ENCODE data around the gene FOXL3. TPM values are rescaled to one million over a fixed set of nuclear protein-coding genes. Genes with fewer than 3 reads are reported as not detected.

Gene FOXL3
- total and polyA plus RNA-seq, 8 donors = not detected

DNA sequence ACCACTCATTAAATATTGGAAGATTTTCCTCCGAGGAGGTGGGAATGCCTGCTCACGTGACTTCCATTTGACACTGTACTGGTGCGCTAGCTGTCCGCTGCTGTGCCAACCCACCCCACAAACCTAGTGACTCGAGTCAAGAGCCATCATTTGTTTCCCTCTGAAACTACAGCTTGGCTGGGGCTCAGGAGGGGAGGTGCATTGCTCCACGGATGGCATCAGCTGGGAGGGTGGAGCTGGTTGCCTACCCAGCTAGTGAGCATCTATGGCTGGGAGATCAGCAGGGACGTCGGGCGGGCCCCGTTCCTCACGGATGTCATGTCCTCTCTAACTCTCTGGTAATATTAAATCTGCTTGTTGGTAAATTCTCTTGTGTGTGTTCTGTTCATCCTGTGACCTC is 9.5 kb upstream of the FOXL3 start:
- Histone ChIP-seq H3K36me3 (no peaks in the 10 kb centered on the region), H3K27ac (no peak overlapping the region), H3K4me1 (no peaks in the 10 kb centered on the region), H3K9me3 (peaks cover 0 to 14% (median 0%) of the 10 kb centered on the region in 4 donors), H3K4me3 (no peak overlapping the region), H3K27me3 (peaks cover 0 to 44% (median 0%) of the 10 kb centered on the region in 3 donors)
- intact Hi-C loops (cut with DNase I; ENCODE audit: low total_unique reads) = no loop called here
- TF ChIP-seq POLR2A (IDR thresholded peaks at IDR 0.05) (no peak), EP300 (IDR thresholded peaks at IDR 0.05) (no peak), POLR2AphosphoS5 (IDR thresholded peaks at IDR 0.05) (no peak)
- TF ChIP-seq, protein P1, sequence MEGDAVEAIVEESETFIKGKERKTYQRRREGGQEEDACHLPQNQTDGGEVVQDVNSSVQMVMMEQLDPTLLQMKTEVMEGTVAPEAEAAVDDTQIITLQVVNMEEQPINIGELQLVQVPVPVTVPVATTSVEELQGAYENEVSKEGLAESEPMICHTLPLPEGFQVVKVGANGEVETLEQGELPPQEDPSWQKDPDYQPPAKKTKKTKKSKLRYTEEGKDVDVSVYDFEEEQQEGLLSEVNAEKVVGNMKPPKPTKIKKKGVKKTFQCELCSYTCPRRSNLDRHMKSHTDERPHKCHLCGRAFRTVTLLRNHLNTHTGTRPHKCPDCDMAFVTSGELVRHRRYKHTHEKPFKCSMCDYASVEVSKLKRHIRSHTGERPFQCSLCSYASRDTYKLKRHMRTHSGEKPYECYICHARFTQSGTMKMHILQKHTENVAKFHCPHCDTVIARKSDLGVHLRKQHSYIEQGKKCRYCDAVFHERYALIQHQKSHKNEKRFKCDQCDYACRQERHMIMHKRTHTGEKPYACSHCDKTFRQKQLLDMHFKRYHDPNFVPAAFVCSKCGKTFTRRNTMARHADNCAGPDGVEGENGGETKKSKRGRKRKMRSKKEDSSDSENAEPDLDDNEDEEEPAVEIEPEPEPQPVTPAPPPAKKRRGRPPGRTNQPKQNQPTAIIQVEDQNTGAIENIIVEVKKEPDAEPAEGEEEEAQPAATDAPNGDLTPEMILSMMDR (IDR thresholded peaks at IDR 0.05) = no peak
- WGBS, 5 donors = 69 to 73% (median 72%) methylated on average over 11 of the region's 11 CpGs
- DNase-seq = no peak

DNA sequence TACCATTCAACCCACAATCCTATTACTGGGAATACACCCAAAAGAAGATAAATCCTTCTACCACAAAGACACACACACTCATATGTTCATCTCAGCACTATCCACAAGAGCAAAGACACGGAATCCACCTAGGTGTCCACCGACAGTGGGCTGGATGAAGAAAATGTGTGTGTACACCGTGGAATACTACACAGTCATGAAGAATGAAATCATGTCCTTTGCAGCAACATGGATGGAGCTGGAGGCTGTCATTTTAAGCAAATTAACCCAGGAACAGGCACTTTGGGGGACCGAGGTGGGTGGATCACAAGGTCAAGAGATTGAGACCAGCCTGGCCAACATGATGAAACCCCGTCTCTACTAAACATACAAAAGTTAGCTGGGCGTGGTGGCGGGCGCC is 8.3 kb upstream of the FOXL3 start:
- H3K27ac ChIP-seq = no peak overlapping the region
- H3K27me3 ChIP-seq = peaks cover 0 to 50% (median 5%) of the 10 kb centered on the region in 3 donors
- intact Hi-C loops (cut with DNase I; ENCODE audit: low total_unique reads) = no loop called here
- H3K4me1 ChIP-seq = no peaks in the 10 kb centered on the region
- no peaks in the 10 kb centered on the region for H3K36me3 ChIP-seq
- H3K9me3 ChIP-seq = peaks cover 0 to 7% (median 0%) of the 10 kb centered on the region in 4 donors
- DNase-seq = no peak
- no peak overlapping the region for H3K4me3 ChIP-seq
- TF ChIP-seq POLR2AphosphoS5 (IDR thresholded peaks at IDR 0.05) = no peak
- TF ChIP-seq, protein P1 (IDR thresholded peaks at IDR 0.05) = no peak
- no peak for TF ChIP-seq EP300 (IDR thresholded peaks at IDR 0.05)
- WGBS, 5 donors = 92 to 98% (median 93%) methylated on average over 8 of the region's 8 CpGs

- intact Hi-C loops (cut with DNase I; ENCODE audit: low total_unique reads) = no loop called here
- TF ChIP-seq POLR2A (IDR thresholded peaks at IDR 0.05) = no peak
- TF ChIP-seq, protein P1 (IDR thresholded peaks at IDR 0.05) = no peak
- TF ChIP-seq EP300 (IDR thresholded peaks at IDR 0.05) = no peak
- no peak for TF ChIP-seq POLR2AphosphoS5 (IDR thresholded peaks at IDR 0.05)
- Histone ChIP-seq H3K36me3 (no peaks in the 10 kb centered on the region), H3K27ac (no peak overlapping the region), H3K4me1 (no peaks in the 10 kb centered on the region), H3K9me3 (no peaks in the 10 kb centered on the region), H3K27me3 (peaks cover 0 to 56% (median 5%) of the 10 kb centered on the region in 3 donors), H3K4me3 (no peak overlapping the region)
- DNase-seq = no peak
- WGBS, 5 donors = 93 to 97% (median 95%) methylated on average over 15 to 25 of the region's 25 CpGs
Measured at GRCh38 chr7:282621-283020, 7.3 kb upstream of the FOXL3 start.

DNA sequence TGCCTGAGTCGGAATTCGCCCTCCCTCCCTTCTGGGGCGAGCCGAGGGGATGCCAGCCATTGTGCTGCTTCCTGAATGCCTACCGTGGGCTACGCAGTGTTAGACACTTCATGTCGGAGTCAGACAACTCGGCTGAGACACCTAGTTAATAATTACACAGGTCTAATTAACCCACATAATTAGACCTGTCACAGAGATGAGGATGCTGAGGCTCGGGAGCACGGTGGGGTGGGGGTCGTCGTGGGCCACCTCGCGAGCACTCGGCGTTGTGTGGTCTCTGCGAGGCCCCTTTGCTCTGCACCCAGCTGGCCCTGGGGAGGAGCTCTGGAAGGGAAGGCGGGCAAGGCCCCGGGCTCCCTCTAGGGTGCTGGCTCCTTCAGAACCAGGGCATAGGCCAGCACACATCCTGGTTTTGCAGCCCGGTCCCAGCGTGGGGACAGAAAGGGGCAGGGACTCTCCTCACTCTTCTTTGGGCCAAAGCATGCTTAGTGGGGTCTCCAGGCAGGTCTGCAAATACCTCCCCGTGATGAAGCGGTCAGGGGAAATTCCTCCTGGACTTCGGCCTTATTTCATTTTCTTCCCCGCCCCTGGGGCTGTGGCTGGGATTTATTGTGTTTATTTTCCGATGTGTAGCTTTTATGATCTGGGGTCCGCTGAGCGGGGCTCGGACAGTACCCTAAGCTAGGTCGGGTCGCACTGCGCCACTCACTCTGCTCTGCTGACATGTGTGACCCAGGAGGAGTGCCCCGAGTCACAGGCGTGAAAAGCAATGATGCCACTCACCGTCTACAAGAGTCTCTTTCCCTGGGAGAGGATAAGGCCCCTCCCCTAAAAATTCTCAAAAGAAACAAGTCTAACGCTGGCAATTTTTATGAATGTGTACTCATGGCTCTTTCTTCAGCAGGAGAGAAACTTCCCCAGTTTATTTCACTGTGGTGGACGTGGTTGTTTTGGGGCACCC is 4.9 kb upstream of the FOXL3 start:
- peaks cover 12 to 76% (median 22%) of the 10 kb centered on the region in 3 donors for H3K27me3 ChIP-seq
- H3K9me3 ChIP-seq = no peaks in the 10 kb centered on the region
- intact Hi-C loops (cut with DNase I; ENCODE audit: low total_unique reads) = no loop called here
- H3K36me3 ChIP-seq = no peaks in the 10 kb centered on the region
- no peak overlapping the region for H3K27ac ChIP-seq
- 45 to 75% (median 54%) methylated on average over 37 of the region's 37 CpGs for WGBS, 5 donors
- DNase-seq = peak in 1 of 2 donors; percentile 26
- no peak overlapping the region for H3K4me3 ChIP-seq
- TF ChIP-seq POLR2AphosphoS5 (IDR thresholded peaks at IDR 0.05) (no peak), EP300 (IDR thresholded peaks at IDR 0.05) (no peak), POLR2A (IDR thresholded peaks at IDR 0.05) (no peak)
- TF ChIP-seq, protein P1 (IDR thresholded peaks at IDR 0.05) = no peak
- H3K4me1 ChIP-seq = peaks cover 4 to 10% (median 7%) of the 10 kb centered on the region in 4 donors
